Hepatocyte (in vitro differentiated cells): ENCODE data around the gene CRX.

ENCODE experiments used
- EZH2 ChIP-seq: fragments of 200-600 bp; sonication (generic); IDR thresholded peaks from 2 replicates; pipeline ENCODE4 v1.6.1; 2016; ENCODE audit warnings: antibody characterized with exemption, mild to moderate bottlenecking, borderline replicate concordance
- EZH2phosphoT487 ChIP-seq: fragments of 200-600 bp; sonication (generic); IDR thresholded peaks from one replicate; pipeline ENCODE4 v1.6.1; 2018; ENCODE audit warnings: antibody characterized with exemption, mild to moderate bottlenecking, low read depth, moderate library complexity; ENCODE audit not compliant: unreplicated experiment, severe bottlenecking
- TF ChIP-seq, protein P1 (sequence below): fragments of 200-600 bp; sonication (generic); IDR thresholded peaks from 2 replicates; pipeline ENCODE4 v1.5.1; 2016; ENCODE audit warnings: antibody characterized with exemption, mild to moderate bottlenecking; ENCODE audit not compliant: poor library complexity

DNA sequence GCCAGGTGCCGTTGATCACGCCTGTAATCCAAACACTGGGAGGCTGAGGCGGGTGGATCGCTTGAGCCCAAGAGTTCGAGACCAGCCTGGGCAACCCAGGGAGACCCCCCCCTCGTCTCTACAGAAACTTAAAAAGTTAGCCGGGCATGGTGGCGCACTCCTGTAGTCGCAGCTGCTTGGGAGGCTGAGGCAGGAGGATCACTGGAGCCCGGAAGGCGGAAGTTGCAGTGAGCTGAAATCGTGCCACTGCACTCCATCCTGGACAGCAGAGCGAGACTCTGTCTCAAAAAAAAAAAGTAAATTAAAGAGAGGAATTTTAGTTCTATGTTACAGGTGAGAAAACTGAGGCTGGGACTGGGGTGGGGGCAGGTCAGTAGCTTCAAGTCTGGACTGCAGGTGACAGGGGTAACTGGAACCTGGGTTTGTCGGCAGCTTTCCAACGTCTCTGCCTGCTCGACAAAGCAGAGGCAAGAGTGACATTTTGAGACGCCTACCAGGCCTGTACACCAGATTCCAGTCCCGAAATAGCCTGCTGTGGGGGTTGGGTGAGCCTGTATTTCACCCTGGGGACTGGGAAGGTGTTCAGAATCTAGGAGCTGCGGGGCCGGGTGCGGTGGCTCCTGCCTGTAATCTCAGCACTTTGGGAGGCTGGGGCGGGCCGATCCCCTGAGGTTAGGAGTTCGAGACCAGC, 42.1 kb upstream of the CRX start:
- TF ChIP-seq EZH2 (no peak), EZH2phosphoT487 (no peak)
- TF ChIP-seq, protein P1, sequence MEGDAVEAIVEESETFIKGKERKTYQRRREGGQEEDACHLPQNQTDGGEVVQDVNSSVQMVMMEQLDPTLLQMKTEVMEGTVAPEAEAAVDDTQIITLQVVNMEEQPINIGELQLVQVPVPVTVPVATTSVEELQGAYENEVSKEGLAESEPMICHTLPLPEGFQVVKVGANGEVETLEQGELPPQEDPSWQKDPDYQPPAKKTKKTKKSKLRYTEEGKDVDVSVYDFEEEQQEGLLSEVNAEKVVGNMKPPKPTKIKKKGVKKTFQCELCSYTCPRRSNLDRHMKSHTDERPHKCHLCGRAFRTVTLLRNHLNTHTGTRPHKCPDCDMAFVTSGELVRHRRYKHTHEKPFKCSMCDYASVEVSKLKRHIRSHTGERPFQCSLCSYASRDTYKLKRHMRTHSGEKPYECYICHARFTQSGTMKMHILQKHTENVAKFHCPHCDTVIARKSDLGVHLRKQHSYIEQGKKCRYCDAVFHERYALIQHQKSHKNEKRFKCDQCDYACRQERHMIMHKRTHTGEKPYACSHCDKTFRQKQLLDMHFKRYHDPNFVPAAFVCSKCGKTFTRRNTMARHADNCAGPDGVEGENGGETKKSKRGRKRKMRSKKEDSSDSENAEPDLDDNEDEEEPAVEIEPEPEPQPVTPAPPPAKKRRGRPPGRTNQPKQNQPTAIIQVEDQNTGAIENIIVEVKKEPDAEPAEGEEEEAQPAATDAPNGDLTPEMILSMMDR = no peak
